Limb (tissue), 2 donors: ENCODE measurements around the gene STAM.

Source experiments
- DNase-seq, 2 donors: peaks; one replicate each; pipeline ENCODE4 v3.0.0-alpha.2; 2016; ENCODE audit errors: extremely low spot score in 2 of 2

The STAM gene

GRCh38 chr10:17765602-17766001, 121.7 kb downstream of the STAM start:
- no peak for DNase-seq
